Right lobe of liver (tissue), 6 donors: ENCODE measurements around the gene PACC1. TPM values are rescaled to one million over a fixed set of nuclear protein-coding genes. Genes with fewer than 3 reads are reported as not detected.

Experiments
- ATAC-seq, 4 donors: fragments of 200-7000 bp; cut with Tn5 transposase; one replicate each; pipeline ENCODE4 v1.9.1; 2020; ENCODE audit warnings: mild to moderate bottlenecking in 4 of 4, moderate library complexity in 4 of 4
- DNase-seq, 3 donors: peaks; one replicate each; pipeline ENCODE4 v3.0.0-alpha.2; 2020
- H3K27ac ChIP-seq, 3 donors: fragments of 200-600 bp; one replicate each; pipeline ENCODE4 v1.8.0; 2022
- H3K27me3 ChIP-seq, 2 donors: fragments of 200-600 bp; one replicate each; pipeline ENCODE4 v1.8.0; 2022
- H3K36me3 ChIP-seq, 4 donors: fragments of 200-600 bp; sonication (generic) in 1 of 4; one replicate each; pipeline versions ENCODE4 v1.5.1 to v1.8.0; 2017 to 2022; ENCODE audit warnings: control low read depth in 1 of 4
- H3K4me1 ChIP-seq, 4 donors: fragments of 200-600 bp; sonication (generic) in 1 of 4; one replicate each; pipeline versions ENCODE4 v1.5.1 to v1.8.0; 2017 to 2022; ENCODE audit warnings: control low read depth in 1 of 4
- H3K4me3 ChIP-seq, 3 donors: fragments of 200-600 bp; one replicate each; pipeline ENCODE4 v1.8.0; 2022
- H3K9me3 ChIP-seq, 4 donors: fragments of 200-600 bp; sonication (generic) in 1 of 4; one replicate each; pipeline versions ENCODE4 v1.5.1 to v1.8.0; 2017 to 2022; ENCODE audit warnings: control low read depth in 1 of 4
- CTCF ChIP-seq, 4 donors: fragments of 200-600 bp in 3 of 4; fragments of 450-650 bp in 1 of 4; IDR thresholded peaks; one replicate each; pipeline versions ENCODE4 v1.5.1 to v1.8.0; 2016 to 2022; ENCODE audit warnings: antibody characterized with exemption in 4 of 4, mild to moderate bottlenecking in 2 of 4
- POLR2A ChIP-seq: fragments of 450-650 bp; IDR thresholded peaks from one replicate; pipeline ENCODE4 v1.6.1; 2017; ENCODE audit warnings: antibody characterized with exemption, mild to moderate bottlenecking
- WGBS: methylation state at CpG from one replicate; pipeline ENCODE4 v1.1.6; 2018; ENCODE audit warnings: low coverage, low lambda C conversion rate; ENCODE audit not compliant: insufficient coverage; ENCODE audit errors: missing lambda C conversion rate; 5-methylcytosine and 5-hydroxymethylcytosine counted together
- intact Hi-C, 2 donors: fragments of 100-400 bp; cut with DNase I; formaldehyde crosslinking; loops; one replicate each; pipeline versions ENCODE4 v1.11.2 to v1.14.1; 2022
- total RNA-seq, 6 experiments: library from RNA; depleted of rRNA in 2 of 6; stranded (reverse); fragments of >200 nt in 2 of 6; fragmentation: NEBNext Ultra II Directional in 3 of 6; extraction: Animal tissue kit (Norgen Biotek cat#: 25700) in 3 of 6; gene quantifications; one replicate each; pipeline versions ENCODE4 v1.1.0 to v1.2.4, GENCODE V29; 2016 to 2023
- donor health status: DM: no; HTN: yes; CAD: no.
- donor health status: DM: no; HTN: no; CAD: no.
- donor health status: DM: no; HTN: no; CAD: no.
- donor health status: DM: no; HTN: yes; CAD: no.
- donor health status: DM: no; HTN: yes; CAD: no.

Gene PACC1
- total RNA-seq, 6 experiments from 2014 or later, result 0.88 to 3.3 (median 1.7) TPM

GRCh38 chr1:212421165-212421564 lies 6.5 kb upstream of the PACC1 start:
- DNase-seq (no peak), ATAC-seq (no peak)
- no peaks in the 10 kb centered on the region for H3K4me1 ChIP-seq
- no peaks in the 10 kb centered on the region for H3K9me3 ChIP-seq
- intact Hi-C loops, result no loop called here
- no peak overlapping the region for H3K4me3 ChIP-seq
- no peaks in the 10 kb centered on the region for H3K36me3 ChIP-seq
- 57% methylated on average over 2 of the region's 2 CpGs for WGBS
- TF ChIP-seq POLR2A (no peak), CTCF (IDR thresholded peaks at IDR 0.05) (no peak)
- H3K27me3 ChIP-seq, result no peaks in the 10 kb centered on the region
- H3K27ac ChIP-seq, result no peak overlapping the region

DNA sequence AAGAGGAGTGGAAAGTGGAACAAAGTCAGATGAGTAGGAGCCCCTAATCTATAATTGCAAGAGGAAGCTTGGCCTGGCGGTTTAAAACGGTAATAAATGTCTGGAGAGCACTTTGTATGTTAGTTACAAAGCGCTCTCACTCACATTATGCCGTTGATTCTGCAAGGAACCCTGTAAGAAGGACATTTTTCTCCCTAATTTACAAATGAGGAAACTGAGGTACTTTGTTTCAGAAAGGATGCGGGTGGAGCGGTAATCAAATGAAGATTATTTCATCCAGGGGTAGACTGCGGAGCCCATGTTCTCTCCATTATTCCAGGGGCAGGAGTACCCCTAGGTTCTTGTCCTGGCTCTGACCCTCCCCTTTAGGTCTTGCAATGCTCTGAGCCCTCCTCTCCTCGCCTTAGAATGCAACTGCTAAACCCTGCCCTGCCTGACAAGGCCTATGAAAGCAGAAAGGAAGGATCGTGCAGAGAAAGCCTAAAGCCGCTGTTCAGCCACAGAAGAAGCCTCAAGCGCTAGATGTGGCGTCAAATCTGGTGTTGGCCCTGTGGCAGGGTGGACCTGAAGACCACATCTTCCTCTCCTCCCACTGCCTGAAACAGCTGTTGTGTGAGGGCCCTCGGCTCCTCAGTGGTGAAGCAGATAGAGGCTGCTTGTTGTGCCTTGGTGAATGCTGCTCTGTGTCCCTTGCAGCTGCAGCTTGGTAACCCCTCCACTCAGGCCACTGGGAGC lies 588 bp upstream of the PACC1 start:
- H3K4me1 ChIP-seq, result peaks cover 0 to 14% (median 0%) of the 10 kb centered on the region in 4 donors
- no peaks in the 10 kb centered on the region for H3K9me3 ChIP-seq
- peak overlapping the region in 1 of 3 donors; percentile 15 for H3K27ac ChIP-seq
- DNase-seq, result no peak
- intact Hi-C loops, result no loop called here
- ATAC-seq, result no peak
- no peaks in the 10 kb centered on the region for H3K36me3 ChIP-seq
- TF ChIP-seq CTCF (IDR thresholded peaks at IDR 0.05) (peak in 1 of 4 donors; percentile 9), POLR2A (no peak)
- 41% methylated on average over 10 of the region's 13 CpGs for WGBS
- H3K27me3 ChIP-seq, result no peaks in the 10 kb centered on the region
- peak overlapping the region in 2 of 3 donors; percentile 66 to 83 for H3K4me3 ChIP-seq

GRCh38 chr1:212413902-212414327 lies 771 bp downstream of the PACC1 start:
- Histone ChIP-seq H3K27ac (no peak overlapping the region), H3K27me3 (no peaks in the 10 kb centered on the region), H3K4me1 (peaks cover 0 to 15% (median 0%) of the 10 kb centered on the region in 4 donors), H3K4me3 (peak overlapping the region; percentile 66 to 90 (median 83)), H3K9me3 (no peaks in the 10 kb centered on the region), H3K36me3 (no peaks in the 10 kb centered on the region)
- ATAC-seq (peak in 2 of 4 donors; percentile 31 to 36), DNase-seq (no peak)
- intact Hi-C loops, result no loop called here
- TF ChIP-seq POLR2A (no peak), CTCF (IDR thresholded peaks at IDR 0.05) (no peak)
- WGBS, result 24% methylated on average over 18 of the region's 21 CpGs

- TF ChIP-seq POLR2A, result no peak
- TF ChIP-seq CTCF (IDR thresholded peaks at IDR 0.05), result no peak
- Histone ChIP-seq H3K9me3 (no peaks in the 10 kb centered on the region), H3K27ac (no peak overlapping the region), H3K4me3 (no peak overlapping the region), H3K36me3 (no peaks in the 10 kb centered on the region), H3K27me3 (no peaks in the 10 kb centered on the region), H3K4me1 (peaks cover 0 to 15% (median 0%) of the 10 kb centered on the region in 4 donors)
- no peak for DNase-seq
- WGBS, result 80% methylated on average over 1 of the region's 3 CpGs
- intact Hi-C loops, result no loop called here
- ATAC-seq, result no peak
Measured at GRCh38 chr1:212412374-212412773, 2.3 kb downstream of the PACC1 start.
